Vagina (tissue), 2 donors: Measurements from ENCODE around the gene MTHFS. TPM values are rescaled to one million over a fixed set of nuclear protein-coding genes. Genes with fewer than 3 reads are reported as not detected.

Source experiments
- DNase-seq, 2 donors: peaks; one replicate each; pipeline ENCODE4 v3.0.0-alpha.2; 2017; ENCODE audit errors: extremely low spot score in 2 of 2
- H3K27ac ChIP-seq: fragments of 200-600 bp; sonication (generic); one replicate; pipeline ENCODE4 v1.5.1; 2019
- H3K27me3 ChIP-seq: fragments of 200-600 bp; sonication (generic); one replicate; pipeline ENCODE4 v1.5.1; 2019
- H3K36me3 ChIP-seq, 2 donors: fragments of 200-600 bp; sonication (generic); one replicate each; pipeline ENCODE4 v1.5.1; 2017 to 2019
- H3K4me1 ChIP-seq: fragments of 200-600 bp; sonication (generic); one replicate; pipeline ENCODE4 v1.5.1; 2019
- H3K4me3 ChIP-seq, 2 donors: fragments of 200-600 bp; sonication (generic); 1 replicate in 1 of 2; 2 replicates in 1 of 2; pipeline ENCODE4 v1.5.1; 2016 to 2019
- H3K9me3 ChIP-seq: fragments of 200-600 bp; sonication (generic); one replicate; pipeline ENCODE4 v1.5.1; 2019
- CTCF ChIP-seq, 3 experiments: fragments of 450-650 bp in 2 of 3; fragments of 200-600 bp in 1 of 3; sonication (generic) in 1 of 3; IDR thresholded peaks; one replicate each; pipeline ENCODE4 v1.5.1; 2017 to 2019; ENCODE audit warnings: antibody characterized with exemption in 3 of 3, mild to moderate bottlenecking in 2 of 3, moderate library complexity in 2 of 3
- POLR2A ChIP-seq, 2 donors: fragments of 450-650 bp; IDR thresholded peaks; one replicate each; pipeline ENCODE4 v1.6.1; 2017; ENCODE audit warnings: antibody characterized with exemption in 2 of 2, mild to moderate bottlenecking in 2 of 2, moderate library complexity in 2 of 2
- POLR2AphosphoS5 ChIP-seq, 2 donors: sonication (generic); formaldehyde crosslinking; IDR thresholded peaks; one replicate each; pipeline ENCODE4 v1.9.0; 2017; ENCODE audit warnings: antibody characterized with exemption in 2 of 2, mild to moderate bottlenecking in 2 of 2, low read depth in 1 of 2; ENCODE audit not compliant: insufficient read depth in 1 of 2
- intact Hi-C: fragments of 100-400 bp; cut with DNase I; formaldehyde crosslinking; loops from one replicate; pipeline ENCODE4 v1.15.1; 2023
- total RNA-seq: library from RNA; depleted of rRNA; stranded (reverse); fragments of >200 nt; gene quantifications from one replicate; pipeline ENCODE4 v1.2.3, GENCODE V29; 2016

The MTHFS gene
- total RNA-seq = 7.1 TPM

GRCh38 chr15:79896634-79897379 is at the start of gene MTHFS:
Gene MTHFS (minus strand): TSS chr15:79897014. CDS start chr15:79896988, 26 bp downstream.
- no peak for DNase-seq
- intact Hi-C loops = no loop called here
- no peaks in the 10 kb centered on the region for H3K9me3 ChIP-seq

GRCh38 chr15:79944622-79945021 is 47.8 kb upstream of the MTHFS start:
- Histone ChIP-seq H3K36me3 (no peaks in the 10 kb centered on the region), H3K9me3 (no peaks in the 10 kb centered on the region), H3K4me1 (no peaks in the 10 kb centered on the region), H3K4me3 (no peak overlapping the region), H3K27me3 (no peaks in the 10 kb centered on the region), H3K27ac (no peak overlapping the region)
- intact Hi-C loops = no loop called here
- no peak for DNase-seq
- no peak for TF ChIP-seq POLR2AphosphoS5 (IDR thresholded peaks at IDR 0.05; ENCODE audit: insufficient read depth in 1 of 2, low read depth in 1 of 2)
- TF ChIP-seq CTCF (IDR thresholded peaks at IDR 0.05) = no peak
- TF ChIP-seq POLR2A (IDR thresholded peaks at IDR 0.05) = no peak

More at GRCh38 chr15:79896634-79897379, at the start of gene MTHFS:
- TF ChIP-seq POLR2A (IDR thresholded peaks at IDR 0.05) (peak in 1 of 2 donors; percentile 11), CTCF (IDR thresholded peaks at IDR 0.05) (peak in 2 of 3 experiments; percentile 8 to 52), POLR2AphosphoS5 (IDR thresholded peaks at IDR 0.05; ENCODE audit: insufficient read depth in 1 of 2, low read depth in 1 of 2) (peak in 1 of 2 donors; percentile 70)
- Histone ChIP-seq H3K4me1 (no peaks in the 10 kb centered on the region), H3K4me3 (peak within 1 kb of the TSS; percentile 70 to 74), H3K36me3 (no peaks in the 10 kb centered on the region), H3K27me3 (no peaks in the 10 kb centered on the region), H3K27ac (peak within 1 kb of the TSS; percentile 95)

DNA sequence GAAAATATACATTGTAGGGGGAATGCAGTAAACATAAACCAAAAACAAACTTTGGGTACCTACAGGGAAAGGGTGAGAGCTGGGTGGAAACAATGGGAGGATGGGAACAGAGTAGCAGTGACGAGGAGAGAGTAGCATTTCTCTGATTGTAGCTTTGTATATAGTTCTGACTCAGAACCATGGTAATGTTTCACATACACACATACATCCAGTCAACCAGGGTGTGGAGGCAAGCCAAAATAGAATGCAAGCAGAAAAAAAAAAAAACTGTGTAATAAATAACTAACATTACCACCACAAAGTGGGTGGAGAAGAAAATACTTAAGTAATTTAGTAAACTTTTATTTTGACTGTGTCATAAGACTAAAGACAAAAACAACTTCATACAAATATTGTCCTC is 47.0 kb upstream of the MTHFS start:
- Histone ChIP-seq H3K27me3 (no peaks in the 10 kb centered on the region), H3K36me3 (no peaks in the 10 kb centered on the region), H3K4me1 (no peaks in the 10 kb centered on the region), H3K9me3 (no peaks in the 10 kb centered on the region), H3K27ac (no peak overlapping the region), H3K4me3 (no peak overlapping the region)
- TF ChIP-seq POLR2AphosphoS5 (IDR thresholded peaks at IDR 0.05; ENCODE audit: insufficient read depth in 1 of 2, low read depth in 1 of 2) = no peak
- no peak for TF ChIP-seq CTCF (IDR thresholded peaks at IDR 0.05)
- no peak for TF ChIP-seq POLR2A (IDR thresholded peaks at IDR 0.05)
- no peak for DNase-seq
- intact Hi-C loops = no loop called here

DNA sequence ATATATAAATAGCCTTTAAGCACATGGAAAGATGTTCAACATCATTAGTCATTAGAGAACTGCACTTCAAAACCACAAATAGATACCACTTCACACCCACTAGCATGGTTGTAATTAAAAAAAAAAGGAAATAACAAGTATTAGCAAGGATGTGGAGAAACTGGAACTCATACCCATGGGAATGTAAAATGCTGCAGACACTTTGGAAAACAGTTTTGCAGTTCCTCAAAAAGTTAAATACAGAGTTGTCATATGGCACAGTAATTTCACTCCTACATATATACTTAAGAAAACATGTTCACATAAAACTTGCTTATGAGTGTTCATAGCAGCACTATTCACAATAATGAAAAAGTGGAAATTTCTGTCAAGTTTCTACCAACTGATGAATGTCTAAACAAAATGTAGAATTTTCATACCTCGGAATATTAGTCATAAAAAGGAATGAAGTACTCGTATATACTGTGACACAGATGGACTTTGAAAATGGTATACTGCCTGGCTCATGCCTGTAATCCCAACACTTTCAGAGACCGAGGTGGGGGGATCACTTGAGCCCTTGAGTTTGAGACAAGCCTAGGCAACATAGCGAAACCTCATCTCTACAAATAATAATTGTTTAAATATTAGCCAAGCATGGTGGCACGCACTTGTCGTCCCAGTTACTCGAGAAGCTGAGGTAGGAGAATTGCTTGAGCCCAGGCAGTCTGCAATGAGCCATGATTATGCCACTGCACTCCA is 46.1 kb upstream of the MTHFS start:
- no peak overlapping the region for H3K4me3 ChIP-seq
- H3K27me3 ChIP-seq = no peaks in the 10 kb centered on the region
- intact Hi-C loops = no loop called here
- no peak for DNase-seq
- no peak overlapping the region for H3K27ac ChIP-seq
- no peaks in the 10 kb centered on the region for H3K36me3 ChIP-seq
- H3K9me3 ChIP-seq = no peaks in the 10 kb centered on the region
- no peaks in the 10 kb centered on the region for H3K4me1 ChIP-seq
- TF ChIP-seq POLR2AphosphoS5 (IDR thresholded peaks at IDR 0.05; ENCODE audit: insufficient read depth in 1 of 2, low read depth in 1 of 2) (no peak), POLR2A (IDR thresholded peaks at IDR 0.05) (no peak), CTCF (IDR thresholded peaks at IDR 0.05) (no peak)

GRCh38 chr15:79939399-79939798 is 42.6 kb upstream of the MTHFS start:
- Histone ChIP-seq H3K4me3 (no peak overlapping the region), H3K36me3 (no peaks in the 10 kb centered on the region), H3K27me3 (no peaks in the 10 kb centered on the region), H3K4me1 (no peaks in the 10 kb centered on the region), H3K27ac (no peak overlapping the region), H3K9me3 (no peaks in the 10 kb centered on the region)
- intact Hi-C loops = no loop called here
- TF ChIP-seq POLR2A (IDR thresholded peaks at IDR 0.05) (no peak), POLR2AphosphoS5 (IDR thresholded peaks at IDR 0.05; ENCODE audit: insufficient read depth in 1 of 2, low read depth in 1 of 2) (no peak), CTCF (IDR thresholded peaks at IDR 0.05) (no peak)
- DNase-seq = no peak
